ENCODE data around the gene PPP5C. TPM values are rescaled to one million over a fixed set of nuclear protein-coding genes. Genes with fewer than 3 reads are reported as not detected.
"Not testable (repeated sequence)": the region's sequence is repeated elsewhere in the genome, so short reads cannot be mapped to it uniquely, and the experiment has no call there.

PPP5C gene
- total RNA-seq, 1 experiment from 2014 or later, result 85.4 TPM

- intact Hi-C loops (cut with micrococcal nuclease; ENCODE audit: unreplicated experiment), result no loop called here
- Histone ChIP-seq H3K79me2 (ENCODE audit: low read depth) (no peaks in the 10 kb centered on the region), H3K4me3 (no peak overlapping the region), H3K4me1 (replicated peaks; ENCODE audit: insufficient read depth) (no peaks in the 10 kb centered on the region), H2AFZ (no peak overlapping the region), H3K27me3 (ENCODE audit: insufficient read depth, low read depth) (peaks cover 92% of the 10 kb centered on the region), H3K9me3 (ENCODE audit: insufficient read depth, low read depth) (no peaks in the 10 kb centered on the region), H3F3A (ENCODE audit: insufficient read depth, low read depth) (peaks cover 11% of the 10 kb centered on the region), H3K9me2 (ENCODE audit: insufficient read depth) (no peaks in the 10 kb centered on the region), H4K20me1 (ENCODE audit: insufficient read depth) (no peaks in the 10 kb centered on the region), H3K4me2 (no peak overlapping the region), H3K27ac (no peak overlapping the region), H3K36me3 (ENCODE audit: low read depth) (no peaks in the 10 kb centered on the region)
- no TSS peak for BruUV-seq (replicated peaks)
- DNase-seq, result no peak
- TF ChIP-seq EZH2 (IDR thresholded peaks at IDR 0.05; ENCODE audit: low read depth) (no peak), CTCF (conservative IDR thresholded peaks at IDR 0.05) (no peak)
- ChIA-PET POLR2A (ENCODE audit: unreplicated experiment) (no interaction called here), CTCF (no interaction called here)
Measured at GRCh38 chr19:46429999-46430398, 83.1 kb downstream of the PPP5C start.

GRCh38 chr19:46431824-46432223, 84.9 kb downstream of the PPP5C start:
- BruUV-seq (replicated peaks), result no TSS peak
- ChIA-PET POLR2A (ENCODE audit: unreplicated experiment) (no interaction called here), CTCF (interaction anchor here (0.7 kb wide), 2 partner anchors 171 to 328 kb away, joined by 10 to 15 read pairs; no protein-coding TSS in a partner anchor)
- Histone ChIP-seq H3K4me2 (no peak overlapping the region), H3K27ac (no peak overlapping the region), H3K9me2 (ENCODE audit: insufficient read depth) (no peaks in the 10 kb centered on the region), H4K20me1 (ENCODE audit: insufficient read depth) (no peaks in the 10 kb centered on the region), H3K36me3 (ENCODE audit: low read depth) (no peaks in the 10 kb centered on the region), H3F3A (ENCODE audit: insufficient read depth, low read depth) (peaks cover 11% of the 10 kb centered on the region), H2AFZ (no peak overlapping the region), H3K27me3 (ENCODE audit: insufficient read depth, low read depth) (peaks cover 83% of the 10 kb centered on the region), H3K4me1 (replicated peaks; ENCODE audit: insufficient read depth) (no peaks in the 10 kb centered on the region), H3K9me3 (ENCODE audit: insufficient read depth, low read depth) (no peaks in the 10 kb centered on the region), H3K79me2 (ENCODE audit: low read depth) (no peaks in the 10 kb centered on the region), H3K4me3 (no peak overlapping the region)
- no peak for DNase-seq
- intact Hi-C loops (cut with micrococcal nuclease; ENCODE audit: unreplicated experiment), result no loop called here
- TF ChIP-seq EZH2 (IDR thresholded peaks at IDR 0.05; ENCODE audit: low read depth) (no peak), CTCF (conservative IDR thresholded peaks at IDR 0.05) (peak; percentile 23; the same call in 1 of the 2 replicates)

GRCh38 chr19:46433470-46433869, 86.6 kb downstream of the PPP5C start:
- H3K4me1 ChIP-seq (replicated peaks; ENCODE audit: insufficient read depth); H3K27ac ChIP-seq; H2AFZ ChIP-seq; H3K4me2 ChIP-seq; BruUV-seq (replicated peaks); CTCF ChIA-PET; H3K4me3 ChIP-seq; POLR2A ChIA-PET (ENCODE audit: unreplicated experiment); DNase-seq; intact Hi-C loops (cut with micrococcal nuclease; ENCODE audit: unreplicated experiment); H3K9me3 ChIP-seq (ENCODE audit: insufficient read depth, low read depth); H3K36me3 ChIP-seq (ENCODE audit: low read depth); H4K20me1 ChIP-seq (ENCODE audit: insufficient read depth); H3K79me2 ChIP-seq (ENCODE audit: low read depth); H3K9me2 ChIP-seq (ENCODE audit: insufficient read depth): not testable (repeated sequence)
- Histone ChIP-seq H3K27me3 (ENCODE audit: insufficient read depth, low read depth) (peaks cover 66% of the 10 kb centered on the region), H3F3A (ENCODE audit: insufficient read depth, low read depth) (peaks cover 11% of the 10 kb centered on the region)

GRCh38 chr19:46435009-46435408, 88.1 kb downstream of the PPP5C start:
- Histone ChIP-seq H3K9me2 (ENCODE audit: insufficient read depth) (no peaks in the 10 kb centered on the region), H2AFZ (no peak overlapping the region), H3K79me2 (ENCODE audit: low read depth) (no peaks in the 10 kb centered on the region), H3K27ac (no peak overlapping the region), H3K4me1 (replicated peaks; ENCODE audit: insufficient read depth) (no peaks in the 10 kb centered on the region), H3K9me3 (ENCODE audit: insufficient read depth, low read depth) (no peaks in the 10 kb centered on the region), H3F3A (ENCODE audit: insufficient read depth, low read depth) (peaks cover 11% of the 10 kb centered on the region), H3K27me3 (ENCODE audit: insufficient read depth, low read depth) (peaks cover 52% of the 10 kb centered on the region), H4K20me1 (ENCODE audit: insufficient read depth) (no peaks in the 10 kb centered on the region), H3K4me3 (no peak overlapping the region), H3K36me3 (ENCODE audit: low read depth) (no peaks in the 10 kb centered on the region), H3K4me2 (no peak overlapping the region)
- no peak for TF ChIP-seq CTCF (conservative IDR thresholded peaks at IDR 0.05)
- no peak for TF ChIP-seq EZH2 (IDR thresholded peaks at IDR 0.05; ENCODE audit: low read depth)
- no TSS peak for BruUV-seq (replicated peaks)
- intact Hi-C loops (cut with micrococcal nuclease; ENCODE audit: unreplicated experiment), result no loop called here
- CTCF ChIA-PET, result no interaction called here
- POLR2A ChIA-PET (ENCODE audit: unreplicated experiment), result no interaction called here
- no peak for DNase-seq

- H3K4me2 ChIP-seq; H3K4me3 ChIP-seq; CTCF ChIA-PET; H3K9me3 ChIP-seq (ENCODE audit: insufficient read depth, low read depth); H2AFZ ChIP-seq; H4K20me1 ChIP-seq (ENCODE audit: insufficient read depth); H3K4me1 ChIP-seq (replicated peaks; ENCODE audit: insufficient read depth); DNase-seq; H3K27ac ChIP-seq; BruUV-seq (replicated peaks); H3K36me3 ChIP-seq (ENCODE audit: low read depth); intact Hi-C loops (cut with micrococcal nuclease; ENCODE audit: unreplicated experiment); H3K9me2 ChIP-seq (ENCODE audit: insufficient read depth); H3F3A ChIP-seq (ENCODE audit: insufficient read depth, low read depth); H3K79me2 ChIP-seq (ENCODE audit: low read depth): not testable (repeated sequence)
- POLR2A ChIA-PET (ENCODE audit: unreplicated experiment), result interaction anchor here (0.7 kb wide), 1 partner anchor 38 kb away, joined by 7 read pairs; no protein-coding TSS in a partner anchor
- peaks cover 45% of the 10 kb centered on the region for H3K27me3 ChIP-seq (ENCODE audit: insufficient read depth, low read depth)
Measured at GRCh38 chr19:46435689-46436088, 88.8 kb downstream of the PPP5C start.
